ENCODE measurements around the gene DNAH5.

GRCh38 chr5:13780081-13780480, 164.4 kb downstream of the DNAH5 start:
- no peak for TF ChIP-seq CTCF (IDR thresholded peaks at IDR 0.05; ENCODE audit: low read length)
- no peak for TF ChIP-seq EZH2 (IDR thresholded peaks at IDR 0.05; ENCODE audit: borderline replicate concordance, low read length)
